Hypothalamus (tissue), 51 donors: ENCODE measurements around the gene BCL6B.
"Not testable (repeated sequence)": the region's sequence is repeated elsewhere in the genome, so short reads cannot be mapped to it uniquely, and the experiment has no call there.

ENCODE experiments used
- DNase-seq, 51 donors: peaks; one replicate each; lab custom pipeline; 2025; lab: John Stamatoyannopoulos, UW

The BCL6B gene

DNA sequence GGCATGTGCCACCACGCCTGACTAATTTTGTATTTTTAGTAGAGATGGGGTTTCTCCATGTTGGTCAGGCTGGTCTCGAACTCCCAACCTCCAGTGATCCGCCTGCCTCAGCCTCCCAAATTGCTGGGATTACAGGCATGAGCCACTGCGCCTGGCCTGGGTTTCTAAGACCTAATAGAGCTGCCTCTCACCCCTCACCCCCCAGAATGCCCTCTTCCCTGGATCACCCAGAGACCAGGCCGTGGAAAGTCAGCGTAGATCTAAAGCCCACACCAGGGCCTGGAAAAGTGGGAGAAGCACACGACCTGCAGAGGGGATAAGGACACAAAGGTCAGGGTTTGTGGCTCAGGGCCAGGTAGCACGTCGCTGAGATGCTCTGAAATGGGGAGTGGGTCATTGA, 27.7 kb downstream of the BCL6B start:
- not testable (repeated sequence) for DNase-seq

DNA sequence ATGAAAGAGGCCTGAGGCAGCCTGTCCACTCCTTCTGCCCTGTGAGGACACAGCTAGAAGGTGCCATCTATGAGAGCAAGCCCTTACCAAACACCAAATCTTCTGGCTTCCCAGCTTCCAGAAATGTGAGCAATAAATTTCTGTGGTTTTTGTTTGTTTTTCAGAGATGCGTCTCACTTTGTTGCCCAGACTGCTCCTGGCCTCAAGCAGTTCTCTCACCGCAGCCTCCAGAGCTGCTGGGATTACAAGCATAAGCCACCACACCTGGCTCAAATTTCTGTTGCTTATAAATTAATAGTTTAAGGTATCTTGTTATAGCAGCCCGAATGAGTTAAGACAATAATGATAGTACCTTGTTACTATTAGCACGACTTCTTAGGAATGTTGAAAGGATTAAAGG, 33.5 kb downstream of the BCL6B start:
- DNase-seq = no peak

DNA sequence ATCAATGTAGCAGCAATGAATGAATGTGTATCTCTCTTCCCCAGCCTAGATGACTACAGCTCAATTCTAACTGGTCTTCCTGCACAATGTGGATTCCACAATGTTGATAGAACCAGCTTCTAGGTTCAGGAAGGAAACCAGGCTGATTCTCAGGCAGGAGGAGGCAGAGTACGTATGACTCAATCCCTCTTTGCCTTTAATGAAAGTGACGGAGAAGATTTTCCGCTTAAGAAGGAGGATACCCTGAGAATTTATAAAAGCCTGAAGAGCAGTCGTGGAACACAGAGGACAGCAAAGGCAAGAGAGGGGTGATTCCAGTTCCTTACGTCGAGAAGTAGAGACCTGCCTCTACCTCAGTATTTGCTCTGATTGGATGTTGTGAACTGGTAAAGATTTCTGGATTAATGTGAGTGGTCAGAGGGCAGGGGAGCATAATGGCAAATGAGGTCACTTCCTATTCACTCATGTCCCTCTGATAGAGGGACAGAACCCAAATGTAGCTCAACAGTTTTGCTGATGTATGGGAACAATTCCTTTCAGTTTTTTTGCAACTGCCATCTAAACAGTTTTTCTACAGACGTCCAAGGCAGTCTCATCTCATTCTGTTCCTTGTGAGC, 36.1 kb downstream of the BCL6B start:
- DNase-seq = no peak

DNA sequence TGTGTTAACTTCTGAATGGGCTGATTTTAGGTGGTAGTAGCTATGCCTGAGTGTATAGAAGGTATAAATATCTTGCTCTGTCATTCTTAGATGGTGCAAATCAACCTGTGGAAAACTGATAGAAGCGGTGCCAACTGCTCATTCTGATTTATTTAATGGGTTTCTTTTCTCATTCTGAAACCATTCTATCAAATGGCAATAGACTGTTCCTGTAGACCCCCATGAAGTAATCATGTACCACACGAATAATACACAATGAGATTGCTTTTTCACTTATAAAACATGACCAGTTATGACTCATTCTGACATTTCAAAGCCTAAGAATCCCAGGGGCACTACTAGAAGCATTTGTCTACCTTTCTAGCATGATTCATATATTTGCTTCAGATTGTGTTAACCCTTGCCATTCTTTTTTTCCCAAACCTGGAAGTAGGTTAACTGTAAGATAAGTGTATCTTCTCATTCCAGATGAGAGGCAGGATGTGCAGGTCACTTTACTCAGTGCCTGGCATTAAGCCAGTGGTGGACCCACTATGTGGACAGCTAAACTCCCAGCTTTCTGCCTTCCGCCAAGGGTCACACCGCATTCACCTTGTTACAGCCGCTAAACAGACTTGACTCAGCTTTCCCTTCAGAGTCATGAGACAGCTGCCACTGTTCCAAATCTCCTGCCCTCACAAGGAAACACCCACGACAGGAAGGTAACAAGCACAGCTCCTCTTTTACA, 37.5 kb downstream of the BCL6B start:
- DNase-seq = peak in 1 of 51 donors; percentile 11

DNA sequence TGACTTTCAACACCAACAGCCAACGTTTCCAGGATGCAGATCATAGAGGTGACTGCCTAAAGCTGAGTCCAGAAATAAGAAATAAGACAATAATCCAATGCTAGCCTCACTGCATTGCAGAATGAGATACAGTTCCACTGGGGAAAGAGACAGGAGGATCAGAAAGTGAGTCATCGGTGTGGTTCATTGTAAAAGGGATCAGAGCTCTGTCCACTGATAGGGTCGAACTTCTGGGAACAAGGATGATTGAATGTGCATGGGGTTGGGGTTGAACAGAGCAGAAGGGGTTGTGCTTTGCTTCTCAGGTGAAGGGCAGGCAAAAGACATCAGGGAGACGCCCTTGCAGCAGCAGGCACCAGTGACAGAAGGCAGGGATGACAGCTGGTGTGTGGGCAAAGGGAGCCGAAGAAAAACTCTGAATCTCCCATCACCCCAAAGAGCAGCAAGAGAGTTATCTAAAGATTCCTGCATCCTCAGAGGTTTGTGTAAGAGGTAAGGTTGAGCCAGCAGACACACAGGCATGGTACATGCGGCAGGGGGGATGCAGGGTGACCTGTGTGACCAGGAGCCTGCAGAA, 40.8 kb downstream of the BCL6B start:
- DNase-seq = peak in 1 of 51 donors; percentile 7

DNA sequence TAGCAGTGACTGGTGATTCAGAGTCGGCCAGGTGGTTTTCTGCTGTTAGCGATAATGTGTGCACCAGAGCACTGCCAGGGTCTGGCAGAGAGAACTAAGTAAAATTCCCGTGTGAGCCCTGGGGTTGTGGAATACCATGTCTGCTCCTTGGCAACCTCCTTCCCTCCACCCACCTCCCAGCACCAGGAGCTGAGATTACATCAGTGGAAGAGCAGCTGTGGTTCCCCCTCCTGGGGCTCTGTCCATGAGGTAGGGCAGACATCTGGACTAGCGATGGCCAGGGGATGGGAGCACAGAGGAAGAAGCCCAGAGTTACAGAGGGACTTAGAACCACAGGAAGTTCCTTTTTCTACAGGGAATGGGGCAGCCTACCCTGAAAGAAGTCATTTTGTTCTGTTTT, 41.4 kb downstream of the BCL6B start:
- no peak for DNase-seq

DNA sequence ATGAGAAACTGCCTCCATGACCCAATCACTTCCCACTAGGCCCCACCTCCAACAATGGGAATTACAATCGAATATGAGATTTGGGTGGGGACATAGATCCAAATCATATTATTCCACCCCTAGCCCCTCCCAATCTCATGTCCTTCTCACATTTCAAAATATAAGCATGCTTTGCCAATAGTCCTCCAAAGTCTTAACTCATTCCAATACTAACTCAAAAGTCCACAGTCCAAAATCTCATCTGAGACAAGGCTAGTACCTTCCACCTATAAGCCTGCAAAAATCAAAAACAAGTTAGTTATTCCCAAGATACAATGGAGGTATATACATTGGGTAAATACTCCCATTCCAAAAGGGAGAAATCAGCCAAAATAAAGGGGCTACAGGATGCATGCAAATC, 44.3 kb downstream of the BCL6B start:
- no peak for DNase-seq

DNA sequence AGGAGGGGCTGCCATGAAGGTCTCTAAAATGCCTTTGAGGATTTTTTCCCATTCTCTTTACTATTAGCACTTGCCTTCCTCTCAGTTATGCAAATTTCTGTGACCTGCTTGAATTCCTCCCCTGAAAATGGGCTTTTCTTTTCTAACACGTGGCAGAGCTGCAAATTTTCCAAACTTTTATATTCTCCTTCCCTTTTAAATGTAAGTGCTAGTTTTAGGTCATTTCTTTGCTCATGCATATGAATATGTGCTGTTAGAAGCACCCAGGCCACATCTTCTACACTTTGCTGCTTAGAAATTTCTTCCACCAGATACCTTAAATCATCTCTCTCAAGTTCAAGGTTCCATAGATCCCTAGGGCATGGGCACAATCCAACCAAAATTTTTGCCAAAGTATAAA, 45.4 kb downstream of the BCL6B start:
- DNase-seq = no peak

DNA sequence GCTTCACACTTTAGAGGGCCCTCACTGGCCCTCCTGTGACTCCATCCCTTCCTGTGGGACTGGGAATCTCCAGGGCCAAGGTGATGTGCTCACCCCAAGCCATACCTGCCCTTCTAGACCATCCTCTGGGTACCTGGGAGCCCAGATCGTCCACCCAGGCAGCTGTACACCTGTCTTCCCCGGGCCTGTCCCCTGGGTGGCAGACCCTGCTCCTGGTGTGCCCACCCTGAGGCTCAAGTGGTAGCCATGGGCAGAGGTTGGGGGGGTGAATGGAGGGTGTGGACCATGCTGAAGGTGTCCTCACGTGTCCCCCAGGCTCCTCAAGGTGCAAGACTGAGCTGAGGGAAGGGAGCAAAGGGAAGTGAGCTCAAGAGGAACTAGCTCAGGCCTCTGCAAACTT, 47.9 kb downstream of the BCL6B start:
- DNase-seq = no peak

DNA sequence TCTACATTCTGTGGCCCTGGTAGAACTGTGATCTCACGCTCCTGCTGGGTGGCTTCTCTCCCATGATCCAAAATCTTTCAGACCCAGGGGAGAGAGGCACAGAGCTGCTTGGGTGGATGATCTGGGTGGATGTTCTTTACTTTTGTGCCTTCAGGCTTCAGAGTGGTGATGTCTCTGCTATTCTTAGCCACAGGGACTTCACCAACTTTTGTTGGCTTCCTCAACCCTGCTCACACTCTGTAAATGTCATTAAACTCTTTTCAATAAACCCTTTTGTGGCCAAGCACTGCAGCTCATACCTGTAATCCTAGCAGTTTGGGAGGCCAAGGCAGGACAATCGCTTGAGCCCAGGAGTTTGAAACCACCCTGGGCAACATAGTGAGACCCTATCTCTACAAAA, 49.6 kb downstream of the BCL6B start:
- DNase-seq = no peak

DNA sequence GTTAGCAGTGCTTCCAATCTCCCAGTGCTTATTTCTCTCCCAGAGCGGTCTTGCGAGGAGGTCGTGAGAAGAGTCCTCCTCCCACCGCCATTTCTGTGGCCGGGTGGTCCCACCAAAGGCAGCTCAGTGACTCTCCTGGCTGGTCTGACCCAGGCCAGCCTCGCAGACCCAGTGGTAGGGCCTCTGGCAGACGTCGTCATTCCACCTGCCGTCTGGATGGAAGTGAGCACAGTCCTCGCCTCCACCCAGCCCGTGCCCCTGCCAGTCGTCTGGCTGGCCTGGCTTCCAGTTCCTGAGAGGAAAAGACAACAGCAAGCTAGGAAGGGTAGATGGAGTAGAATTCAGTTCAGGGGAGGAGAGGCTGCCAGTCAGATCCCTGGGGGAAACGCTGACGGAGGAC, 52.1 kb downstream of the BCL6B start:
- no peak for DNase-seq

DNA sequence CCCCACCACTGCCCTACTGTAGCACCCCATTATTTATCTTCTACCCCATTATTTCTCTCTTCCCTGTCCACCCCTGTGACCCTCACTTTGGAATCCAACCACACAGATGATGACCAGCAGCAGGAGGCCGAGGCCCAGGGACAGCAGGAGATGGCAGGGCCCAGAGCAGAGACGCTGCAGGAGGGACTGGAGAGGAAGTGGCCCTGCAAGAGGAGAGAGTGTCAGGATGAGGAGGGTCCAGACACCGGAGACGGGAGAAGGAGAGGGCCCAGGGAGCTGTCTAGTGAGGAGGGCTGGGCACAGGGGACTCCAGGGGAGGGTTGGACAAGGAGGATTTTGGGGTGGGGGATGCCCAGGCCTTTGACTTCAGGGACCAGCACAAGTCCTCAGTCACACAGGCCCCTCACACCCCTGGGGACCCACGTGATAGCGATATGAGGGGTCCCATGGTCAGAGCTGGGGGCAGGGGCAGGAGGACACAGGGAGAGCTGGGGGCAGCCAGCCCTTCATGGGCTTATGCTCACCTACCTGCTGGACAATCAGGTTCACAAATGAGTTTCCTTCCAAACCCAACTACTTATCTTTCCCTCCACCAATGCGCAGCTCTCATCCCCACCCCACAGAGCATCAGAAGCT, 55.2 kb downstream of the BCL6B start:
- no peak for DNase-seq

DNA sequence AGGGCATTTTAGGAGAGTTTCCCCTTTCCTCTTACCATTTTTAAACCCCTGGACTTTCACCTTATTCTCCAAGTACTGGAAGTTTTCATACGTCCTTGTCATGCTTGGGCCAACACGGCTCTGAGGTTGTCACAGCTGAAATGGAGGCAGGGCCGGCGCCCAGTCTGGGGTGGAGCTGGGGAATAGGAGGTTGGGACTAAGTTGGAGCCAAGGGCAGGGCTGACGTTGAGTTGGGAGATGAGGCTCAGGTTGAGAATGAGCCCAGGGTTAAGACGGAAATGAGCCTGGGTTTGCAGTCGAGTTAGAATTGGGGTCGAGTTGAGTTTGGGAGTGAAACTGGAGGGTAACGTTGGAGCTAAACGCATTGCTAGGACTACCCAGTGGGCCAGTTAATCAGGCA, 55.9 kb downstream of the BCL6B start:
- DNase-seq = no peak
